Spinal cord (tissue), 10 donors: ENCODE data around the gene NGF. TPM values are rescaled to one million over a fixed set of nuclear protein-coding genes. Genes with fewer than 3 reads are reported as not detected.

Experiments
- DNase-seq, 6 donors: peaks; one replicate each; pipeline versions ENCODE4 v3.0.0 to v3.0.0-alpha.2; 2013 to 2015; ENCODE audit warnings: low spot score in 6 of 6, low read depth in 4 of 6
- H3K27ac ChIP-seq: one replicate; pipeline ENCODE4 v1.5.1; 2013; ENCODE audit warnings: low read depth, low read length, control low read depth
- H3K27me3 ChIP-seq: one replicate; pipeline ENCODE4 v1.6.1; 2013; ENCODE audit warnings: low read length; ENCODE audit not compliant: control insufficient read depth, insufficient read depth
- H3K36me3 ChIP-seq: one replicate; pipeline ENCODE4 v1.6.1; 2013; ENCODE audit warnings: low read length; ENCODE audit not compliant: control insufficient read depth, insufficient read depth
- H3K4me1 ChIP-seq: one replicate; pipeline ENCODE4 v1.6.1; 2013; ENCODE audit warnings: low read length; ENCODE audit not compliant: control insufficient read depth, insufficient read depth
- H3K4me3 ChIP-seq: one replicate; pipeline ENCODE4 v1.5.1; 2013; ENCODE audit warnings: low read depth, low read length, control low read depth
- H3K9me3 ChIP-seq: one replicate; pipeline ENCODE4 v1.6.1; 2013; ENCODE audit warnings: low read length; ENCODE audit not compliant: control insufficient read depth, insufficient read depth
- WGBS: methylation state at CpG from one replicate; pipeline ENCODE4 v1.1.5; 2013; ENCODE audit warnings: missing lambda C conversion rate; ENCODE audit not compliant: insufficient coverage; 5-methylcytosine and 5-hydroxymethylcytosine counted together
- polyA plus RNA-seq, 2 donors: library from polyadenylated mRNA; unstranded; fragments of 120-200 nt; gene quantifications; one replicate each; pipeline ENCODE4 v1.2.1, GENCODE V29; 2013; ENCODE audit not compliant: insufficient read length in 2 of 2
- total RNA-seq, 2 donors: library from RNA; depleted of rRNA in 1 of 2; stranded (reverse); fragments of 120-200 nt in 1 of 2; fragments of >200 nt in 1 of 2; gene quantifications; one replicate each; pipeline versions ENCODE4 v1.2.3 to v1.2.4, GENCODE V29; 2013 to 2014
- donor health status: healthy.

Gene NGF
- total and polyA plus RNA-seq, 4 donors: 2.0 to 10.4 (median 4.2) TPM

DNA sequence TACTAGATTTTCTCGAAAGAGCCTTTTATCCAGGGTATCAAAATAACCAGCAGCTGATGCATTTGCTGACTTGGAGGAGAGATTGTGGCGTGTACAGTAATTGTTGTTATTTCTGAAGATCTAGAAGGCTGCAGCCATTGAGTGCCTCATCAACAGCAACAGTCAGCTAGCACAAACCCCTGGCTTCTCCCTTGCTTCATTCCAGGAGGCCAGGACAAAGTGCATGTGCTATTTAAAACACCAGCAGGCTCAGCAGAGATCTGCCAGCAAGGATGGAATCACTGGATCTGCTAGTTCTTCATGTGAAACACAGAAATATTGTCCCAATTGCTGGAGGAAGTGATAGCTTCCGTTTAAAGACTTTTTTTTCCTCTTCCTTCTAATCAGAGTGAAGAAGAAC, 2.8 kb upstream of the NGF start:
- WGBS: 58% methylated on average over 2 of the region's 3 CpGs
- Histone ChIP-seq H3K27me3 (peaks cover 26% of the 10 kb centered on the region), H3K4me1 (peaks cover 26% of the 10 kb centered on the region), H3K9me3 (no peaks in the 10 kb centered on the region), H3K4me3 (no peak overlapping the region), H3K27ac (peak overlapping the region; percentile 53), H3K36me3 (no peaks in the 10 kb centered on the region)
- peak in 1 of 6 donors; percentile 35 for DNase-seq

DNA sequence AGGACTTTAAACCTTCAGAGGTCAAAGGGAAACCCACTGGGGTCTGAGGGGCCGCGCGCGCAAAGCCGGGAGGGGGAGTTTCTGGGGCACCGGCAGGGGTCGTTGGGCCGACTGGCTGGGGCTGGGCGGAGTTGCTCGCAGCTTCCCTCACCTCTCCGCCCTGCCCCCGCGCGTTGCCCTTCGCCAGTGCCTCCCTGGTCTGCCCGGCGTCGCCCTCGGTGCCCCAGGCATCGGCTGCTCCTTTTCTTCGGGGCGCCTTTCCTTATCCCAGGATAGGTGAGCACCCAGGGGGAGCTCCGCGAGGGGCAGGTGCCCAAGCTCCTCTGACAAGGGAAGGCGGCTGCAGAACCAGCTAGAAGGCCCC, 390 bp upstream of the NGF start:
- Histone ChIP-seq H3K27ac (no peak overlapping the region), H3K4me3 (peak overlapping the region; percentile 72), H3K36me3 (no peaks in the 10 kb centered on the region), H3K9me3 (no peaks in the 10 kb centered on the region), H3K27me3 (peaks cover 29% of the 10 kb centered on the region), H3K4me1 (peaks cover 28% of the 10 kb centered on the region)
- WGBS: 6% methylated on average over 25 of the region's 25 CpGs
- DNase-seq: no peak

DNA sequence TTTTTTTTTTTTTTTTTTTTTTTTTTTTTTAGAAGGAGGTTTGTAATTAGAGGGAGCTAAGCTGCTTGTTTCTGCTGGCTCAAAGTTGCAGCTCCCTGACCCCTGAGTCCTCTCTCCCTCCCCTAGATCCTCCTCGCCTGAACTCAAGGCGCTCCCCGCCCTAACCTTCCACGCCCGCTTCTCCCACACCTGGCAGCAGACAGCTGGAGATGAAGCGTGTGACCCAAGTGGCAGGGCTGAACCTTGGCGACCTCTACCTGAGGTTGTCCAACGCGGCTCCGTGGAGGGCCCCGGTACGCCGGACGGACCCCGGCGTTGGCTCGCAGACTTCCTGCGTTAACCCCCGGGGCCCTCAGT, 795 bp downstream of the NGF start:
- H3K4me1 ChIP-seq: peaks cover 28% of the 10 kb centered on the region
- peak overlapping the region; percentile 51 for H3K27ac ChIP-seq
- H3K36me3 ChIP-seq: no peaks in the 10 kb centered on the region
- no peak for DNase-seq
- no peaks in the 10 kb centered on the region for H3K9me3 ChIP-seq
- peak overlapping the region; percentile 72 for H3K4me3 ChIP-seq
- peaks cover 29% of the 10 kb centered on the region for H3K27me3 ChIP-seq
- WGBS: 2% methylated on average over 16 of the region's 19 CpGs

DNA sequence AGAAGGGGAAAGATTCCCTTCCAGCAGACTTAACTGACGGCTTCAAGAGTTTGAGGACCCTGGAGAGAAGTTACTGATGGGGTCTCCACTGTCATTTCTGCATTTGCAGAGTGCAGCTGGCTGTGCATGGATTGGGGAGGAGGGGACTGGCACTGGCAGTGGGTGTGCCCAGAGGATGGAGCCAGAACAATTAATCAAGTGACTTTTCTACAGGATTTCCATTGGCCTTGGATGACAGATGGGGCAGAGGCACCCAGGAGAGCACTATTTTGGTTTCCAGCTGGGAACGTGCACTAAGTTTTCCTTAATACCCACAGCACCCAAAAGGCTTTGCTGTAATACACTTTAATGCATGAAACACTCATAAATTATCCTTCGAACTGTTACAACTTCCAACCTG, 1.3 kb downstream of the NGF start:
- no peaks in the 10 kb centered on the region for H3K9me3 ChIP-seq
- peaks cover 28% of the 10 kb centered on the region for H3K4me1 ChIP-seq
- no peak for DNase-seq
- H3K36me3 ChIP-seq: no peaks in the 10 kb centered on the region
- H3K27me3 ChIP-seq: peaks cover 29% of the 10 kb centered on the region
- H3K27ac ChIP-seq: no peak overlapping the region
- WGBS: 49% methylated on average over 2 of the region's 3 CpGs
- peak overlapping the region; percentile 72 for H3K4me3 ChIP-seq

DNA sequence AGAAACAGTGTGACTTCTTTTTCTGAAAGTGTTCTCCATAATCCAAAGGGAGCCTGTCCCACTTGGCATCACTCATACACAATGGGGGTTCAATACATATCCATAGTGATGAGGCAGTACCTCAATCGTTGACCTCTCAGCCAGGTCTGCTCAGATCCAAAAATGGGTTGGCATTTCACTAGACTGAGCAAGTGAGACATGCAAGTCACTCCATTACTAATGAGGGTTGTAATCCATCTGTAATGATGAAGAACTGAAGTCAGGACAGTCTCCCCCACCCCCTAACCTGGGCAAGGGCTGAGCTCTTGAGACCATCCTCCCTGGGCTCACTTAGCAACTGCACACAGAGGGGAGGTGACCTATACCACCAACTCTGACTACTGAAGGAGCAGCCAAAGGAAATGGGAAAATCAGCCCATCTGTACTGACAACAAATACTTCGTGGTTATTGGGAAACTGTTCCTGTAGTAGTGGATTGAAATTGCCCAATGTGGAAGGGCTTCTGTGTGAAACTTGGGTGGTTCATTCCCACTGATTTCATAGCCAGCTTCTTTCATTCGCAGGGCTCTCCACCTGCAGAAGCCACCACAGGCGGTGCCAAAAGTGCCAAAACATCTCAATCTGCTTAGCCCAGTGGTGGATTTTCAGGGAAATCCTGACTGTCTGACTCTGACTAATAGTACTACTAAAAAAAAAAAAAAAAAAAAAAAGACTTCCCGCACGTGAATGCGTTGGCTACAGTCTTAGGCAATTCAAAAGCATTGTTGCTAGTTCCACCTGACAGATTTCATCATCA, 5.0 kb downstream of the NGF start:
- H3K27ac ChIP-seq: no peak overlapping the region

DNA sequence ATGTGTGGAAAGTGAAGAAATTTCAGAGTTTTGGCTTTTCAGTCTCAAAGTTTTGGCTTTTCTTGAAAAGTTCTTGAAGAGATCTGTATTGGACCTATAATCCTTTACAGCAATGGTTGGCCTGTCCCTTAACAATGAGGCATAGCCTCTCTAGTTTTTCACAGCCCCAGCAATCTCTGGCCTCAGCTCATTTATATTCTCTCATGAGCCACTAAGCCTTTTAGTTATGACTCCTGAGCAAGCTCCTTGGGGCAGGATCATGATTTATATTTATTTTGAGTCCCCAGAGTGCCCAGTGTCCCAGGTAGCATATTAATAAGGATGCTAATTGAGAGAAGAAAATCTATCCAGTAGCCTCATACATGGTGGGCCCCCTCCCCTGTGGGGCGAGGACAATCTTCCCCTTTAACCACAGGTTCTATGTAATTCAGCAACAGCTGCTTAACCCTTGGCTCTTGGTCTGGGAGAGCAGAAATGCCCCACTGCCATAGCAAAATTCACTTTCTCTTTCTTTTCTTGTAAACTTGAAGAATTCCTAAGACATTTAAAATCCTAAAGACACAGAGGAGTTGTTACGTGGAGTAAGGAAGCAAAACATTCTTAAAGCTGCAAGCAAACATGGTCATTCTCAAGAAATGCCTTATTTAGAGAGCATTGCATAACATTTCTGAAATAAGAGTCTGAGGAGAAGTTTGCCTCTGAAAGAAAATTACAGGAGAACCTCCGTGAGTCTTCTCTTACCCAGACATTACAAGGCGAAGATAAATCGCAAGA, 6.3 kb downstream of the NGF start:
- no peaks in the 10 kb centered on the region for H3K36me3 ChIP-seq

More for the DNA sequence above, 5.0 kb downstream of the NGF start:
- no peak for DNase-seq
- H3K27me3 ChIP-seq: peaks cover 18% of the 10 kb centered on the region
- no peak overlapping the region for H3K4me3 ChIP-seq
- no peaks in the 10 kb centered on the region for H3K36me3 ChIP-seq
- peaks cover 27% of the 10 kb centered on the region for H3K4me1 ChIP-seq
- no peaks in the 10 kb centered on the region for H3K9me3 ChIP-seq
- 73% methylated on average over 5 of the region's 7 CpGs for WGBS

DNA sequence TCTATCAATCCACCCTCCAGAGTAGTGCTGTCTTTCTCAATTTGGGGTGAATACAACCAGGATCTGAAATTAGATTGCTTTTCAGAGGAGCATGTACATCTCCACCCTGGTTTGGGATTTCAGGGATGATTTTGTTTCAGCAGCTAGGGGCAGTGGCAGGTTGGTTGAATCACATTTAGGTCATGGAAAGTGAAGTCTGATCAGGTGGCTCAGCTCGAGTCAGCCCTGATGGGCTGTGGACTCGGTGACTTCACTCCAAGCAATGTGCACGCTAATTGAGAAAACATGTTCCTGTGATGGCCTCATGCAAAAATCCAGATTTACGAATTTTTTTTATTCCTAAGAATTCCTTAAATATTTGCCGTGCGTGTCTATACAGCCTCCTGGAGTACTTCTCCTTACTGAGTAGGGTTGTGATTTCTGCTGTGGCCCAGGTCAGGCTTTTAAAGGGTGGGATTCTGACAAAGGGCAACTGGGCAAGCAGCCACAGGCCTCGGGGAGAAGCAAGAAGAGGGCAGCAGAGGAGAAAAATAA, 7.5 kb downstream of the NGF start:
- Histone ChIP-seq H3K36me3 (no peaks in the 10 kb centered on the region), H3K27ac (peak overlapping the region; percentile 70), H3K27me3 (no peaks in the 10 kb centered on the region), H3K9me3 (no peaks in the 10 kb centered on the region), H3K4me3 (no peak overlapping the region), H3K4me1 (peaks cover 7% of the 10 kb centered on the region)
- DNase-seq: peak in 1 of 6 donors; percentile 41
- 43% methylated on average over 4 of the region's 7 CpGs for WGBS

More for the DNA sequence above, 6.3 kb downstream of the NGF start:
- no CpG with 5 or more reads among the region's 5 CpGs for WGBS
- Histone ChIP-seq H3K4me1 (peaks cover 17% of the 10 kb centered on the region), H3K9me3 (no peaks in the 10 kb centered on the region), H3K27ac (peak overlapping the region; percentile 58), H3K27me3 (peaks cover 10% of the 10 kb centered on the region), H3K4me3 (no peak overlapping the region)
- DNase-seq: no peak

DNA sequence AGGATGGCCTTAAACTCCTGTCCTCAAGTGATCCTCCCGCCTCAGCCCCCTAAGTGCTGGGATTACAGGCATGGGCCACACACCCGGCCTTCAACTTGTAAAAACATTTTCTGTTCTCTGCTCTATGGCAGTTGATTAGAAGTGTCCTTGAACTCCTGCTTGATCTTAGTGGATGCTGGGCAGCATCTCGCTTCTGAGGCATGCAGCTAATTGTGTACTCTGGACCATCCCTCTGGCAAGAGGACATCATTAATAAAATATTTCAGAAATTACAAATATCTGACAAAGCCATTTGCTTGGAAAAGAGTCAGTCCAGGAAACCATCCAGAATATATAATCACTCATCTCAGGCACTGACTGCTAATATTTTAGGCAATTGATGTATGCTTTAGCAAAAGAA, 8.1 kb downstream of the NGF start:
- peak in 1 of 6 donors; percentile 22 for DNase-seq
- Histone ChIP-seq H3K9me3 (no peaks in the 10 kb centered on the region), H3K36me3 (no peaks in the 10 kb centered on the region), H3K27me3 (no peaks in the 10 kb centered on the region), H3K4me1 (peaks cover 7% of the 10 kb centered on the region), H3K4me3 (no peak overlapping the region), H3K27ac (peak overlapping the region; percentile 70)
- WGBS: 81% methylated on average over 2 of the region's 3 CpGs

DNA sequence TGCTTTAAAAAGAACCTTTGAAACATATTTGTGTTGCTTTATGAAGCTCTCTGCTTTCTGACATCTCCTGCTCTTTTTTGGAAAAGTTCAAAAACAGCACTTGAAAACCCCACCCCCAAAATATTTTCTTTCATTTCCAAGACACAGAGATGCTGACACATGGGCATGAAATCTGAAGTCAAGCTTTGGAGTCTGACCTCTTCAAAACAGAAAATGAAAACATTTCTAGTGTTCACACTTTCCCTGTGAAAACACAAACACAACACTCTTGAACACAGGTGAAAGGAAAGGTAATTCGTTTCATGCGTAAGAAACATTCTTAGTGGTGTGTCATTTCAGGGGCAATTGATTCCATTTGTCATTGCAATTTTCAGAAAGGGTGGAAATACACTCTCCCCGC, 10.8 kb downstream of the NGF start:
- DNase-seq: no peak
- peaks cover 7% of the 10 kb centered on the region for H3K4me1 ChIP-seq
- no peak overlapping the region for H3K27ac ChIP-seq
- H3K9me3 ChIP-seq: no peaks in the 10 kb centered on the region
- H3K27me3 ChIP-seq: no peaks in the 10 kb centered on the region
- no peaks in the 10 kb centered on the region for H3K36me3 ChIP-seq
- 83% methylated on average over 1 of the region's 3 CpGs for whole genome bisulfite sequencing
- H3K4me3 ChIP-seq: no peak overlapping the region
